ENCODE results near the gene FKBP2.

FKBP2 gene

DNA sequence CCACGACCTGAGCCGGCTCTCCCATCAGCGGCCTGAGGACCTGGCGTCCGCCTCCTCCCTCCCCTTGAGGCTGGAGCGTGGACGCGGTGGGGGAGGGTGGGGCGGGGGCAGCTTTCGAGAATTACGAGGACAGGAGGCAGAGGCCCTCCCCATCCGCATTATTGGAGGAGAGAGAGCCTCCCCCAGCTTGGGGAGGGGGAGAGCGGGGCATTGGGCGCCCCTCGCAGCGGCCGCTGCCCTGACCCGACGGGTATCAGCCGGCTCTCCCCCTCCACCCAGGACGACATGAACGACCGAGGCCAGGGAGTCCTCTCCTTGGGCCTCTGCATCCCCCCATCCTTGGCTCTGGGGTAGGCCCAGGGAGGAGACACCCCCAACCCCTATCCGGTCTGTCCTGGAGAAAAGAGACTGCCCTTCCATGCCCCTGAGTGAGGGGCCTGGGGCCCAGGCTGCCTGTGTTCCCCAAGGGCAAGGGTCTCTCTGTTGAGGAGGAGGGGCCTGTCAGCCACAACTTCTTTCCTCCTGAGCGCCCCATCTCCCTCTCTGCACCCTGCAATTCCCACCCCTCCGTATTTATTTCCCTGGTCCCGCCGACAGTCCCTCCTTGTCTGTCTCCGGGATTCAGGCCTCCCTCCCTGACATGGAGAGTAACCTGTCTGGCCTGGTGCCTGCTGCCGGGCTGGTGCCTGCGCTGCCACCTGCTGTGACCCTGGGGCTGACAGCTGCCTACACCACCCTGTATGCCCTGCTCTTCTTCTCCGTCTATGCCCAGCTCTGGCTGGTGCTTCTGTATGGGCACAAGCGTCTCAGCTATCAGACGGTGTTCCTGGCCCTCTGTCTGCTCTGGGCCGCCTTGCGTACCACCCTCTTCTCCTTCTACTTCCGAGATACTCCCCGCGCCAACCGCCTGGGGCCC lies 45.2 kb downstream of the FKBP2 start:
- DNase-seq (ENCODE audit: low spot score) = peak; percentile 77

DNA sequence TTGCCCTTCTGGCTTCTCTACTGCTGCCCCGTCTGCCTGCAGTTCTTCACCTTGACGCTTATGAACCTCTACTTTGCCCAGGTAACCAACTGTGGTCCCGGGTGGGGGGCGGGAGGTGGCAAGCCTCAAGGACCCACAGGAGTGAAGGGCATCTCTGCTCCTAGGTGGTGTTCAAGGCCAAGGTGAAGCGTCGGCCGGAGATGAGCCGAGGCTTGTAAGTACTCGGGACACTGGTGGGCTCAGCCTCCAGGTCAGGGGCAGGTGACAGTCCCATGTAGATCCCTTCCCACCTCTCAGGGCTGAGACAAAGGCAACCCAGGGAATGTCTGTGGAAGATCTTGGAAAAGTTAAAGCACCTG lies 45.9 kb downstream of the FKBP2 start:
- DNase-seq (ENCODE audit: low spot score) = no peak

DNA sequence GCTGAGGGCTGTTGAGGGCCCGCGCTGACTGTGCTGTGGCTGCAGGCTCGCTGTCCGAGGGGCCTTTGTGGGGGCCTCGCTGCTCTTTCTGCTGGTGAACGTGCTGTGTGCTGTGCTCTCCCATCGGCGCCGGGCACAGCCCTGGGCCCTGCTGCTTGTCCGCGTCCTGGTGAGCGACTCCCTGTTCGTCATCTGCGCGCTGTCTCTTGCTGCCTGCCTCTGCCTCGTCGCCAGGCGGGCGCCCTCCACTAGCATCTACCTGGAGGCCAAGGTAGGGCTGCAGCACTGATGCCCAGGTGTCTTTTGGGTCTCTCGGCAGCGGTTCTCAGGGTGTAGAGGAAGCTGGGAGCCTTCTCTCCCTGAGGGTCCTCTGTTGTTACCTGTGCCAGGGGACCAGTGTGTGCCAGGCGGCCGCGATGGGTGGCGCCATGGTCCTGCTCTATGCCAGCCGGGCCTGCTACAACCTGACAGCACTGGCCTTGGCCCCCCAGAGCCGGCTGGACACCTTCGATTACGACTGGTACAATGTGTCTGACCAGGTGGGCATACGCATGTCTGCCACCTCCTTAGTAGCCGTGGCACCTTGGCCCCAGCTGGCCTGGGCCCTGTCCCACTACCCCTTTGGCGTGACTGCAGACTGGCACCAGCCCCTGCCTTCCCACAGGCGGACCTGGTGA lies 46.9 kb downstream of the FKBP2 start:
- no peak for DNase-seq (ENCODE audit: low spot score)

DNA sequence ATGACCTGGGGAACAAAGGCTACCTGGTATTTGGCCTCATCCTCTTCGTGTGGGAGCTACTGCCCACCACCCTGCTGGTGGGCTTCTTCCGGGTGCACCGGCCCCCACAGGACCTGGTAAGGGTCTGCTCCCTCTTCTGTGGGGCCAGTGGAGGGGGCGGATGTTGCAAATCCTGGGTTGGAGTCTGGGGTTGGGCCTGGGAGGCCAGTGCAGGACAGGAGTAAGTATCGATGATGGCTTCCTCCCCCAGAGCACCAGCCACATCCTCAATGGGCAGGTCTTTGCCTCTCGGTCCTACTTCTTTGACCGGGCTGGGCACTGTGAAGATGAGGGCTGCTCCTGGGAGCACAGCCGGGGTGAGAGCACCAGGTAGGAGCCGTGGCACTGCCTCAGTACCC lies 47.5 kb downstream of the FKBP2 start:
- DNase-seq (ENCODE audit: low spot score) = no peak

DNA sequence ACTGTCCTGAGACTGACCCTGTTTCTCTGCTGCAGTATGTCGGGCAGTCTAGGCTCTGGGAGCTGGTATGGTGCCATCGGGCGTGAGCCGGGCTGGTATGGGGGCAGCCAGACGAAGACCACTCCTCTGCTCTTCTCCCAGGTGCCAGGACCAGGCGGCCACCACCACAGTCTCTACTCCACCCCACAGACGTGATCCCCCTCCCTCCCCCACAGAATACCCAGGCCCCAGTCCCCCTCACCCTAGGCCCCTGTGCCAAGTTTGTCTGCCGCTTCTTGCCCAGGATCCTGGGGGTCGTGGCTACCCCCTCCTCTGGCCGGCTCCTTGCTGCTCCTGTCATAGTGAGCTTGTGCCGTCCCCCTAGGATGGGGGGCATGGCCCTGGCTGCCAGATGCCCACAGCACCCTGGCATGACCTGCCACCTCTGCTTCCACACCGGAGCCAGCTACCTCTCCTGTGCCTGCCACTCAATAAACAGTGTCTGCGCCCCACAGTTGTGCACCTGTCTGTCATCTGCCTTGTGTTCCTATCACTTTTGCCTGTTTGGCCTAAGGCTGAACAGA lies 48.2 kb downstream of the FKBP2 start:
- no peak for DNase-seq (ENCODE audit: low spot score)

DNA sequence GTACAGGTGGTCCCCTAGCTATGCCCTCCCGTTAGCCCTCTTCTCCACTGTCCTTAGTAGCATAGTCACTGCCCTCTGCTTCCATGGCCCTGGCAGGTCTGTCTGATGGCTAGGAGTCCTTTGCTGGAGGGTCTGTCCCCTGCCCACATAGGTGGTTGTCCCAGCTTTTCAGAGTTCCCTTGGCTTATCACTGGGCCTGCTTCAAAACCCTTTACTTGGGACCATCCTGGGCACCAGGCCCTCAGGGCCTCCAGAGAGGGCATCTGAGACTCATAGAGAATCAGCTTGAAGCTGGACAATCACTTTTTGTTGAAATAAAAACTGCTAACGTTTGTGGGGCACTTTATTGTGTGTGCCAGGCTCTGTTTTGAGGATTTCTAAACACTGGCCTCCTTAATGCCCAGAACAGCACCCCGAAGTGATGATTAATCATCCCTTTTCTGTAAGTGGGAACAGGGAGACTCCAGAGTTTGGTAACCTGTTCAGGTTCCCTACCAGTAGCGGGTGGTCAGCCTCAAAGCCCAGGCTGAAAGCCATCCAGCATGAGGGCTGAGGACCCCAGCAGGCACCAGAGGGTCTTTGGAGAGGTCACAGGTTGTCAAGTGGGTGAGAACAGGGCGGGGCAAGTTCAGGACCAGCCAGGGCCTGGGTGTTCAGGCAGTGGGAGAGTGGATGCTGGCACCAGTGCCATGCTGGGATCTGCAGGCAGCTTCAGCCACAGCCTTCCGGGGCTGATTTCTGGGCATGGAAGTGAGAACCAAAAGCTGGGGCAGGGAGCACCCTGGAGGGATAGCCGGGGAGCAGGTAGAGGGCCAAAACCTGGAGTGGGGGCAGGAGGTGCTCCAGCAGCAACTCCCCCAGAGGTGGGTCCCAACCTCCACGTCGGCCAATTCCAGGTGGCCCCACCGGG lies 49.7 kb downstream of the FKBP2 start:
- DNase-seq (ENCODE audit: low spot score) = no peak

DNA sequence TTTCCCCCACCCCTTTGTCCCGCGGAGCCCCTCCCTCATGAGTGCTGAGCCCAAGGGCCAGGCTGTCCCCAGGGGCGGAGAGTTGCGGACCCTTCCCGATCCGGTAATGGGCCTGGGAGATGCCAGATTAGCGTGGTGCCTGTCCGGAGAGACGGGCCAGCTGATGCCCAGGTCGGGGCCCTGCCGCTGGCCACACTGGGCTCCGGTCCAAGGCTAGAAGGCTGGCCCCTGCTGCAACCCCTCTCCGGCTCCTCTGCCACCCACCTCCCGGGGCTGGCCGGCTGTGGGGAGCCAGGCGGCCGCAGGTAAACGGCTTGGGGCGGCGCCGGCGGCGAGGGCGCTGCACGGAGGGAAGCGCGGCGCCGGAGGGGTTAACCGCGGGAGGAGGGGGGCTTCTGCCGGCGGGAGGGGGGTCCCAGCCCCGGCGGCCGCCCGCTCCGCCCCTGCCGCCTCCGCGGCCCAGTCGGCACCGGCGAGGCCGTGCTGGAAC lies 50.4 kb downstream of the FKBP2 start, which contains the start of gene KCNK4:
Gene KCNK4 (plus strand): TSS at position 41 of the 490 bp plus-strand sequence. CDS start 1,717 bp downstream, outside the sequence.
- DNase-seq (ENCODE audit: low spot score) = no peak

DNA sequence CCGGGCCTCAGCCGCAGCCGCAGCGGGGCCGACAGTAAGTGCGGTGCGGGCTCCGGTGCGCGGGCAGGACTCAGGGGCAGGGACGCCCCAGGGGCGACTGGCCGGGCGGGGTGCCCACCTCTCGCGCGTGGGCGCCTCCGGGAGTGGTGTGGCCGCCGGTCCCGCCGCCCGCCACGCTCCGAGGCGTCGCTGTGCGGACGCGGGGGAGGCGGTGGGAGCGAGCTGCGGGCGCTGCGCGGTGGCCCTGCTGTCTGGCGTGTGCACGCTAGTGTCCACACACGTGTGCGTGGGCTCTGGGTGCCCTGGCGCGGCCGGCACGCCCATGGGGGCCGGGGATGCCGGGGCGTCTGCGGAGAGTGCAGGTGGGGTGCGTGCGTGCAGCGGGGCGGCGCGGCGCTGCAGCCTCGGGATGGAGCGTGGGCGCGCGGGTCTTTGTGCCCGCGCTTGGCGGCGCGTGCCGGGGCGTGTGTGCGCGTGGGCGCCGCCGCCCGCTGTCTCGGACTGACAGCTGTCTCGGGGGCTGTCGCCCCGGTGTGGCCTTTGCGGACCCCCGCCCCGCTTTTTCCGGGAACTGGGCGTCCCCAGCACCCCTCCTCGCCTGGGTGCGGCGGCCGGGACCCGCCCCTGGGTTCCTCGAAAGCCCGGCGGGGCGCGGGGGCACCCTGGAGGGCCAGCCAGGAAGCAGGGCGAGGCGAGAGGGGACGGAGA lies 51.0 kb downstream of the FKBP2 start:
- no peak for DNase-seq (ENCODE audit: low spot score)

DNA sequence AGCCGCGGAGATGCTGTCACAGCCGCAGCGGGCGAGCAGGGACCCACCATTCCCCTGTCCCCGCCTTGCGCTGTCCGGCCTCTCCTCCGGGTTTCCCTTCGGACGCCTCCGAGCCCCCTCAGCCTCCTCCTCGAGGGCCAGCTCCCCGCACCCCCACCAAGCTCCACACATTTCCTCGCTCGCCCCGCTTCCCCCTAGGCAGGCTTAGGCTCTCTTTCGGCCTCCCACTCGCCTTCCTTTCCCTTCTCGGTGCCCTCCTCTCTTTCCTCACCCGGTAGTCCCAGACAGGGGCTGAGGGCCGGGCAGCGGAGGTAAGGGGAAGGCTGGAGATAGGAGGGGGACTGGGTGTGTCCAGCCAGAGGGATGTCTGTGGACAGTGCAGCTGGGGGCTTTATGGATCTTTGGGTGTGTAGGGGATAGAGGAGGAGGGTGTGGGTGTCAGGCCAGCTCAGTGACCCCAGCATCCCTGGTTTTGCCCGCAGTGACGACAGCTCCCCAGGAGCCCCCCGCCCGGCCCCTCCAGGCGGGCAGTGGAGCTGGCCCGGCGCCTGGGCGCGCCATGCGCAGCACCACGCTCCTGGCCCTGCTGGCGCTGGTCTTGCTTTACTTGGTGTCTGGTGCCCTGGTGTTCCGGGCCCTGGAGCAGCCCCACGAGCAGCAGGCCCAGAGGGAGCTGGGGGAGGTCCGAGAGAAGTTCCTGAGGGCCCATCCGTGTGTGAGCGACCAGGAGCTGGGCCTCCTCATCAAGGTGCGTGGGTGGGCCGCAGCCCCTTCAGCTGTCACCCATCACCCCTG lies 51.8 kb downstream of the FKBP2 start:
- no peak for DNase-seq (ENCODE audit: low spot score)
